Activated CD8-positive, alpha-beta T cell treated with anti-CD3 and anti-CD28 coated beads, Interleukin-2, amount 10 ng/mL, durations not matched to agents 7 days and 5 days (primary cell): Measurements from ENCODE around the gene GUCY1A1. TPM values are rescaled to one million over a fixed set of nuclear protein-coding genes. Genes with fewer than 3 reads are reported as not detected.

Experiments
- ATAC-seq: fragments of 150-1000 bp; cut with Tn5 transposase; one replicate; pipeline ENCODE4 v1.10.0; 2021; ENCODE audit warnings: moderate library complexity
- CTCF ChIA-PET: fragments of 350-600 bp; sonication (Branson Sonifier 250); formaldehyde crosslinking; loops from one replicate; lab custom pipeline; 2021; ENCODE audit warnings: antibody characterized with exemption; lab: Charles Lee
- POLR2A ChIA-PET: fragments of 350-600 bp; sonication (Branson Sonifier 250); formaldehyde crosslinking; loops from one replicate; lab custom pipeline; 2021; ENCODE audit warnings: antibody characterized with exemption; lab: Charles Lee
- DNase-seq: peaks from one replicate; pipeline ENCODE4 v3.0.0-alpha.2; 2020
- H3K27ac Mint-ChIP-seq: one replicate; pipeline ENCODE4 v1.8.0; 2021; ENCODE audit warnings: mild to moderate bottlenecking, mixed read lengths
- H3K27me3 Mint-ChIP-seq: one replicate; pipeline ENCODE4 v1.8.0; 2021; ENCODE audit warnings: low read depth, mixed read lengths
- H3K36me3 Mint-ChIP-seq: one replicate; pipeline ENCODE4 v1.8.0; 2021; ENCODE audit warnings: low read depth, mixed read lengths
- H3K4me1 Mint-ChIP-seq: one replicate; pipeline ENCODE4 v1.8.0; 2021; ENCODE audit warnings: low read depth, mixed read lengths
- H3K4me3 Mint-ChIP-seq: one replicate; pipeline ENCODE4 v1.8.0; 2021; ENCODE audit warnings: mild to moderate bottlenecking, mixed read lengths
- H3K9me3 Mint-ChIP-seq: one replicate; pipeline ENCODE4 v1.8.0; 2022; ENCODE audit warnings: mixed read lengths; ENCODE audit not compliant: insufficient read depth
- total RNA-seq, 2 experiments: library from RNA; stranded (reverse); gene quantifications; one replicate each; pipeline ENCODE4 v1.2.3, GENCODE V29; 2021

Gene GUCY1A1
- total RNA-seq, 2 experiments from 2014 or later = 0.21 to 0.24 TPM

GRCh38 chr4:155722816-155723499 is 56.3 kb downstream of the GUCY1A1 start:
- Mint-ChIP-seq H3K27me3 (no peaks in the 10 kb centered on the region), H3K36me3 (no peaks in the 10 kb centered on the region), H3K9me3 (no peaks in the 10 kb centered on the region), H3K27ac (no peak overlapping the region), H3K4me3 (no peak overlapping the region), H3K4me1 (no peaks in the 10 kb centered on the region)
- DNase-seq (no peak), ATAC-seq (no peak)
- CTCF ChIA-PET = no interaction called here
- POLR2A ChIA-PET = no interaction called here

DNA sequence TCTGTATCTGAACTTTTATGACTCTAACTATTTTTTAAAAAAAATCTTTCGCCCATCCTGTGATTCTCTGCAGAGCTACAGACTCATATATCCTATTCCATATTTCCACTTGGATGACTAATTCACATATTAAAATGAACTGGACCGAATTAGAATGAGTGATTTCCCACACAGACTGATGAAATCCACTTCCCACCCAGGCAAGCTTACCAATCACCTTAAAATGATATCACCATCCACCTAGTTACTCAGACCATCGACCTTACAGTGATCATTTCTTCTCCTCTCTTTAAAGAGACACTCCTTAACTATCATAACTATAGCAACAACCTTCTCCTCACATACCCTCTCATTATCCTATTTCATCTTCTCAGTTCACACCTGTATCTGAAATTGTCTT is 58.1 kb downstream of the GUCY1A1 start:
- H3K36me3 Mint-ChIP-seq = no peaks in the 10 kb centered on the region
- H3K9me3 Mint-ChIP-seq = no peaks in the 10 kb centered on the region
- H3K27ac Mint-ChIP-seq = no peak overlapping the region
- no peaks in the 10 kb centered on the region for H3K27me3 Mint-ChIP-seq
- H3K4me1 Mint-ChIP-seq = no peaks in the 10 kb centered on the region
- POLR2A ChIA-PET = no interaction called here
- DNase-seq = no peak
- no peak overlapping the region for H3K4me3 Mint-ChIP-seq
- CTCF ChIA-PET = no interaction called here
- no peak for ATAC-seq

- DNase-seq (no peak), ATAC-seq (no peak)
- Mint-ChIP-seq H3K4me1 (no peaks in the 10 kb centered on the region), H3K27me3 (no peaks in the 10 kb centered on the region), H3K27ac (no peak overlapping the region), H3K9me3 (no peaks in the 10 kb centered on the region), H3K4me3 (no peak overlapping the region), H3K36me3 (no peaks in the 10 kb centered on the region)
- ChIA-PET POLR2A (no interaction called here), CTCF (no interaction called here)
Measured at GRCh38 chr4:155734065-155734464, 67.4 kb downstream of the GUCY1A1 start.

DNA sequence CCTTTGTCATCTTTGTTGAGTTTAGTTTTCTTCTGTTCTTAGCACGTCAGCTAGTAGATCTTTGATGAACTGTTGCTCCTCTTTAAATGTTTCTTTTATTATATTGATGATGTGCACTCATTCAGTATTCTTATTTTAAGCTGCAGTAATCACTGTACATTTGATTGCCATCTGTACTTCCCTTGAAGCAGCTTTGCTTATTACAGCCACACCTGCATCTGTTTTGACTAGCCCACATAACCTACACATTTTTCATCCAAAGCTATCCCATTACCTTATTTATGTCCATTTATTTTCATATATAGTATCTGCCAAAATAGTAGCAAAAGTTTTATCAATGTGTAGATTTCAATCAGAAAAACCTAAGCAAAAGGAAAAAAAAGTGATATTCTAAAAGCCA is 68.3 kb downstream of the GUCY1A1 start:
- no peaks in the 10 kb centered on the region for H3K27me3 Mint-ChIP-seq
- CTCF ChIA-PET = no interaction called here
- POLR2A ChIA-PET = no interaction called here
- H3K36me3 Mint-ChIP-seq = no peaks in the 10 kb centered on the region
- H3K9me3 Mint-ChIP-seq = no peaks in the 10 kb centered on the region
- no peak for DNase-seq
- no peak for ATAC-seq
- no peak overlapping the region for H3K4me3 Mint-ChIP-seq
- no peaks in the 10 kb centered on the region for H3K4me1 Mint-ChIP-seq
- no peak overlapping the region for H3K27ac Mint-ChIP-seq

GRCh38 chr4:155735496-155735895 is 68.8 kb downstream of the GUCY1A1 start:
- no peak for DNase-seq
- no peaks in the 10 kb centered on the region for H3K27me3 Mint-ChIP-seq
- no peaks in the 10 kb centered on the region for H3K4me1 Mint-ChIP-seq
- ATAC-seq = no peak
- CTCF ChIA-PET = no interaction called here
- no peak overlapping the region for H3K27ac Mint-ChIP-seq
- no peak overlapping the region for H3K4me3 Mint-ChIP-seq
- H3K9me3 Mint-ChIP-seq = no peaks in the 10 kb centered on the region
- H3K36me3 Mint-ChIP-seq = no peaks in the 10 kb centered on the region
- POLR2A ChIA-PET = no interaction called here

GRCh38 chr4:155738548-155738947 is 71.9 kb downstream of the GUCY1A1 start:
- POLR2A ChIA-PET = no interaction called here
- Mint-ChIP-seq H3K4me1 (no peaks in the 10 kb centered on the region), H3K36me3 (no peaks in the 10 kb centered on the region), H3K4me3 (no peak overlapping the region), H3K9me3 (no peaks in the 10 kb centered on the region), H3K27me3 (no peaks in the 10 kb centered on the region), H3K27ac (no peak overlapping the region)
- DNase-seq = no peak
- CTCF ChIA-PET = no interaction called here
- ATAC-seq = no peak

DNA sequence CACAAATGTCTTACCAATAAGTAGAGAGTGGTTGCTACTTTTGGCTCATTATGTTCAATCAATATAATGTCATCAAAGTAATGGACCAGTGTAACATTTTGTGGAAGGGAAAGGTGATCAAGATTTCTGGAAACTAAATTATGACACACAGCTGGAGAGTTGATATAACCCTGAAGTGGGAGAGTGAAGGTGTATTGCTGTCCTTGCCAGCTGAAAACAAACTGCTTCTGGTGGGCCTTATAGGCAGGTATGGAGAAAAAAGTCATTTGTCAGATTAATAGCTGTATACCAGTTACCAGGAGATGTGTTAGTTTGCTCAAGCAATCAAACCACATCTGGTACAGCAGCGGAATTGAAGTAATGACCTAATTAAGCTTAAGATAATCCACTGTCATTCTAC is 74.9 kb downstream of the GUCY1A1 start:
- CTCF ChIA-PET = no interaction called here

GRCh38 chr4:155742310-155743015 is 75.8 kb downstream of the GUCY1A1 start:
- Mint-ChIP-seq H3K36me3 (no peaks in the 10 kb centered on the region), H3K4me1 (no peaks in the 10 kb centered on the region), H3K4me3 (no peak overlapping the region), H3K27me3 (no peaks in the 10 kb centered on the region), H3K27ac (no peak overlapping the region), H3K9me3 (no peaks in the 10 kb centered on the region)
- CTCF ChIA-PET = no interaction called here
- no peak for DNase-seq
- ATAC-seq = no peak
- POLR2A ChIA-PET = no interaction called here

More for the DNA sequence above, 74.9 kb downstream of the GUCY1A1 start:
- Mint-ChIP-seq H3K27me3 (no peaks in the 10 kb centered on the region), H3K4me3 (no peak overlapping the region), H3K9me3 (no peaks in the 10 kb centered on the region), H3K4me1 (no peaks in the 10 kb centered on the region), H3K27ac (no peak overlapping the region), H3K36me3 (no peaks in the 10 kb centered on the region)
- POLR2A ChIA-PET = no interaction called here
- DNase-seq = no peak
- no peak for ATAC-seq

- Mint-ChIP-seq H3K27ac (no peak overlapping the region), H3K9me3 (no peaks in the 10 kb centered on the region), H3K4me1 (no peaks in the 10 kb centered on the region), H3K27me3 (no peaks in the 10 kb centered on the region), H3K36me3 (no peaks in the 10 kb centered on the region), H3K4me3 (no peak overlapping the region)
- POLR2A ChIA-PET = no interaction called here
- DNase-seq (no peak), ATAC-seq (no peak)
- CTCF ChIA-PET = no interaction called here
Measured at GRCh38 chr4:155745984-155746383, 79.3 kb downstream of the GUCY1A1 start.

DNA sequence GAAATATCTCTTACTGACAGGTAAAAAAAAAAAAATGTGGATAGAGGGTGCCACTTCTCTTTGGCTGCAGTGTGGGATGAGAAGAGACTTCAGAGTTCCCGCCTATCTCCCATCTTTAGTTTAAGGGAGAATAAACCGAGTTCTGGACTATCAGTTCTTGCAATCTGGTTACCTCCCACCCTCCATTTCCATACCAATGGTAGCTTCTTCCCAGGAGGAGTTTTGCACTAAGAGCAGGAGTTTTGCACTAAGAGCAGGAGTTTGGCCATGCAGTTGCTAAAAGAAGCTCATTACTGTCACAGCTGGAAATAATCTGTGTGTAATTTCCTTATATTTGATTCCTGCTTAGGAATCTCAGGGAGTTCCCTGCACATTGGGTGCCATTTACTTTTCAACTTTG is 81.4 kb downstream of the GUCY1A1 start:
- POLR2A ChIA-PET = no interaction called here
- Mint-ChIP-seq H3K27ac (no peak overlapping the region), H3K36me3 (no peaks in the 10 kb centered on the region)

DNA sequence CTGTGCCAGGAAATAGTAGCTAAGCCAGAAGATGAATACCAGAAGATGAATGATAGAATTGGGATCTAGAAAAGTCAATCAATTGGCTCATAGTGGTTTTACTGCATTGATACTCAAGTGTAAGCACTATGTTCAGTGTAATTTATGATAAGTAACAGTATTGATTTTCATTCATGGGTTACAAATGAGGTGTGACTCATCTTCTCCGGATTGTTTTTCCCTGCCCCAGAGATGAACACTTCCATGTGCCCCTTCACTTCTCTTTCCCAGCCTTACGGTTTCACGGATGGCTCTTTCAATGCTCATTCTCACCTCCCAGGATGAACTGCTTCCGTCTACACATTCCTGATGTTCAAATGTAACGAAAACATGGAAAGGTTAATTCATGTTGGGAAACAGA is 82.4 kb downstream of the GUCY1A1 start:
- Mint-ChIP-seq H3K9me3 (no peaks in the 10 kb centered on the region), H3K36me3 (no peaks in the 10 kb centered on the region), H3K27ac (no peak overlapping the region), H3K4me1 (no peaks in the 10 kb centered on the region), H3K27me3 (peaks cover 3% of the 10 kb centered on the region), H3K4me3 (no peak overlapping the region)
- no peak for DNase-seq
- ATAC-seq = no peak
- ChIA-PET POLR2A (no interaction called here), CTCF (no interaction called here)

More for the DNA sequence above, 81.4 kb downstream of the GUCY1A1 start:
- H3K27me3 Mint-ChIP-seq = peaks cover 2% of the 10 kb centered on the region
- no peaks in the 10 kb centered on the region for H3K9me3 Mint-ChIP-seq
- ATAC-seq (no peak), DNase-seq (no peak)
- CTCF ChIA-PET = no interaction called here
- H3K4me1 Mint-ChIP-seq = no peaks in the 10 kb centered on the region
- H3K4me3 Mint-ChIP-seq = no peak overlapping the region

GRCh38 chr4:155751569-155751968 is 84.9 kb downstream of the GUCY1A1 start:
- no peak for DNase-seq
- H3K27me3 Mint-ChIP-seq = peaks cover 5% of the 10 kb centered on the region
- POLR2A ChIA-PET = no interaction called here

More at GRCh38 chr4:155751569-155751968, 84.9 kb downstream of the GUCY1A1 start:
- Mint-ChIP-seq H3K36me3 (no peaks in the 10 kb centered on the region), H3K4me1 (no peaks in the 10 kb centered on the region), H3K9me3 (no peaks in the 10 kb centered on the region), H3K27ac (no peak overlapping the region), H3K4me3 (no peak overlapping the region)
- ATAC-seq = no peak
- CTCF ChIA-PET = no interaction called here
